Mucosa of descending colon (tissue), 3 donors: ENCODE measurements around the gene FYN. TPM values are rescaled to one million over a fixed set of nuclear protein-coding genes. Genes with fewer than 3 reads are reported as not detected.
A peak's percentile ranks its signal among the peaks of the same experiment; 100 is the strongest.

Experiments used
- ATAC-seq: fragments of 200-7000 bp; cut with Tn5 transposase; one replicate; pipeline ENCODE4 v1.9.1; 2020; ENCODE audit warnings: mild to moderate bottlenecking, moderate library complexity
- DNase-seq, 3 donors: peaks; one replicate each; pipeline ENCODE4 v3.0.0-alpha.2; 2020
- H3K36me3 ChIP-seq: fragments of 200-600 bp; one replicate; pipeline ENCODE4 v1.8.0; 2021; ENCODE audit warnings: low read depth, mild to moderate bottlenecking
- H3K4me1 ChIP-seq: fragments of 200-600 bp; one replicate; pipeline ENCODE4 v1.8.0; 2021; ENCODE audit warnings: low read depth, mild to moderate bottlenecking
- H3K4me3 ChIP-seq: fragments of 200-600 bp; one replicate; pipeline ENCODE4 v1.8.0; 2021; ENCODE audit warnings: mild to moderate bottlenecking
- H3K9me3 ChIP-seq: fragments of 200-600 bp; one replicate; pipeline ENCODE4 v1.8.0; 2021; ENCODE audit warnings: mild to moderate bottlenecking
- CTCF ChIP-seq: fragments of 200-600 bp; IDR thresholded peaks from one replicate; pipeline ENCODE4 v1.8.0; 2022; ENCODE audit warnings: antibody characterized with exemption, mild to moderate bottlenecking
- intact Hi-C, 2 donors: fragments of 100-400 bp; cut with DNase I in 1 of 2; cut with micrococcal nuclease in 1 of 2; formaldehyde crosslinking; loops; one replicate each; pipeline versions ENCODE4 v1.11.0 to v1.11.1; 2022; cut with DNase I, micrococcal nuclease
- total RNA-seq, 3 donors: library from RNA; stranded (reverse); fragmentation: NEBNext Ultra II Directional in 2 of 3; extraction: Animal tissue kit (Norgen Biotek cat#: 25700) in 2 of 3; gene quantifications; one replicate each; pipeline versions ENCODE4 v1.2.1 to v1.2.4, GENCODE V29; 2021 to 2023
- donor health status: DM: no; HTN: no; CAD: no; lungs with moderate emphysema.
- donor health status: DM: no; HTN: no; CAD: no.
- donor health status: DM: no; HTN: yes; CAD: no.

FYN gene
- total RNA-seq, 3 donors from 2014 or later, result 15.0 to 63.0 (median 24.8) TPM

GRCh38 chr6:111823831-111824607, 49.2 kb downstream of the FYN start:
- DNase-seq (no peak), ATAC-seq (peak; percentile 42)
- Histone ChIP-seq H3K4me3 (no peak overlapping the region), H3K36me3 (no peaks in the 10 kb centered on the region), H3K4me1 (no peaks in the 10 kb centered on the region), H3K9me3 (no peaks in the 10 kb centered on the region)
- no peak for TF ChIP-seq CTCF
- intact Hi-C loops, result no loop called here

DNA sequence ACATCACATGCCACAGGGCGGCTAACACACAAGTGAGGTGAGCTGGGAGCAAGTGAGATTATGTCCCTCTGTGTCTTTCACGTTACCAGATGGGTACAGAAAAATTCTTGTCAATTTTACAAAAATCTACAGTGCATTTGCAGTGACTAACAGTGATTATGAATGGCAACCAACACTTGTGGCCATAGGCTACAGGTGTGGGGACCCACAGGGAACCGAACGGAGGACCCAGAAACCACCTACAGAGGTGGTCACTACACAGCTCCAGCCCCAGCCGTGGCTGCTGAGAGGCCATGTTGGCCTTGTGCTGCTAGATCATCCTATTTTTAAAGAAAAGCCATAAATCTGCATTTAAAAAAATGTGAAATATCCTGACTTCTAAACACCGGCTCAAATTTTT, 50.2 kb downstream of the FYN start:
- no peak for TF ChIP-seq CTCF
- Histone ChIP-seq H3K4me1 (no peaks in the 10 kb centered on the region), H3K4me3 (no peak overlapping the region), H3K9me3 (no peaks in the 10 kb centered on the region), H3K36me3 (no peaks in the 10 kb centered on the region)
- ATAC-seq, result no peak
- DNase-seq, result no peak
- intact Hi-C loops, result no loop called here

GRCh38 chr6:111819458-111819857, 53.8 kb downstream of the FYN start:
- TF ChIP-seq CTCF, result no peak
- Histone ChIP-seq H3K9me3 (no peaks in the 10 kb centered on the region), H3K36me3 (no peaks in the 10 kb centered on the region), H3K4me3 (no peak overlapping the region), H3K4me1 (no peaks in the 10 kb centered on the region)
- intact Hi-C loops, result no loop called here
- no peak for ATAC-seq
- no peak for DNase-seq

DNA sequence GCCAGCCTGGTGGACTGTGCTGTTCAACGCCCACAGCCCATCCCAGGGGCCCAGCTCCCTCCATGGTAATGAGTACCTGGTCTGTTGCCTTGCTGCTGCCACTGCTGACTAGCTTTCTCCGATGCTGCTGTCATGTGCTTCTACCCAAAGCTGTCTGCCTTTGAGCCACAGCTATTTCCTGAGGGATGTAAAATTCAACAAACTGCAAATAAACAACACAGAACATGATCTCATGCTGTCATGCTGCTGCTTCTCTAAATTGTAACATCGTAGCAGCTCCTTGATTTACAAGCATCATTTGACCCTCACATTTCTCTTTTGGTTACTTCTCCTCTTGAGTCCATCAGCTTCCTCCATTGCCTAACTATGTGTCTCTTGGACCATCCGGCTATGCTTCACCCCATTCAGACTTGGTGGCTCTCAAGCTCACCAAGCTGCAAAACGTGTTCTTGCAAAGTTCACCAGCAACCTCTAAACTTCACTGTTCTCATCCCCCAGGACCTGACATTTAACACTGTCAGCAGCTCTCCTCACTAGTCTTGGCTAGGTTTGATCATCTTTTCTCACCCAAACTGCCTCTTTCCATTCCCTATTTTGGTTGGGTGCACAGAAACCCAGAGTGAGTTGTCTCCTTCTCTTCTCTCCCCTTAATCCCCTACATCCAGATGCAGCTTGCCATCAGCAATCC, 54.6 kb downstream of the FYN start:
- ATAC-seq (peak; percentile 52), DNase-seq (no peak)
- Histone ChIP-seq H3K9me3 (no peaks in the 10 kb centered on the region), H3K4me1 (no peaks in the 10 kb centered on the region), H3K4me3 (no peak overlapping the region), H3K36me3 (no peaks in the 10 kb centered on the region)
- intact Hi-C loops, result no loop called here
- TF ChIP-seq CTCF, result no peak

DNA sequence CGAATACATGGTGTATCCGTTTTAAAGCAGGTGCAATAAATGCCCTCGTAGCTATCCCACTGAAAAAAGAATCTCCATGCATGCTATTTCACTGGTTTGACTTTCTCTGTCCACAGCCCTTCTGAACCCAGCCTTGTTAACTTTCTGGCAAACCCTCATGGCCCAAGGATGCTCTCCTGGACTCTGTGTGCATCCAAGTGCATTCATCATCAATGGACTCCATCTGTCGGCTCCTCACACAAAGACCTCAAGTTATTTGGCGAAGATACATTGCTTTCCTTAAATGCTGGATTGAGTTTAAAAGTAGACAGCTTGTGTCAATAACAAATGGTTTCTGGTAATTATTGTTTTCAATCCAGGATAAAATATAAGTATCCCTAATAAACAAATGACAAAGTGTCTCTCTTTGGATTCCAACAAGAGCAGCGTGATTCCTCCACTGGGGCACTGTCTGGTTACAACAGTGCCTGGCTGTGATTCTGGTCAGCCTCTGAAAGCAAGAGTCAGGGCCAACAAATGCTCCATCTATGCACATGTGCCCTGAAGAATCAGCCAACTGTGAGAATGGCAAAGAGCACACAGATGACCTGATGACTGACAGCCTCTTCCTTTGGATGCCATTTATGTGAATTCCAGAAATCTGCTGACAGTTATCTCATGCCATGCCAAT, 55.7 kb downstream of the FYN start:
- DNase-seq (no peak), ATAC-seq (no peak)
- no peaks in the 10 kb centered on the region for H3K4me1 ChIP-seq
- no peaks in the 10 kb centered on the region for H3K9me3 ChIP-seq
- H3K4me3 ChIP-seq, result no peak overlapping the region
- intact Hi-C loops, result no loop called here
- H3K36me3 ChIP-seq, result no peaks in the 10 kb centered on the region
- TF ChIP-seq CTCF, result no peak
